Measurements from ENCODE around the gene PNPLA5.
A peak's percentile ranks its signal among the peaks of the same experiment; 100 is the strongest.

PNPLA5 gene

GRCh38 chr22:43900206-43900605, 8.4 kb upstream of the PNPLA5 start:
- no peak for DNase-seq

DNA sequence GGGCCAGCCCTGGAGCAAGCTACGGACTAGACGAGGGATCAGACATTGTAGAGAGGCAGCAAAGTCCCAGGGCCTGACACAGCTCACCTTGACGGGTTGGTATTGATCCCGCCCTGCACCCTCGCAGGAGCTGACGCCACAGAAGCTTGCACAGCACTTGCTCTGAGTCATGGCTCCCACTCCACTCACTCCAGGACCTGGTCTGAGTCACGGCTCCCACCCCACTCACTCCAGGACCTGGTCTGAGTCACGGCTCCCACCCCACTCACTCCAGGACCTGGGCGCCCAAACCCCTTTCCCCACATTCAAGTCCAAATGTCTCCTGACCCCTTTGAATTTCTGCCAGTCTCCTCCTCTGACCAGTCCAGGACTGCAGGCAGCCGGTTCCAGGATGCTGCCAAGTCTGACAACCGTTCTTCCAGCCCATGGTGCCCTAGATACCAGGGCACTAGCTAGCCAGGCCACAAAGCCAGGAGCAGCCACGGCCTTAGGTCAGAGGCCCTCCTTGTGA, 6.0 kb upstream of the PNPLA5 start:
- no peak for DNase-seq

GRCh38 chr22:43895986-43896645, 4.3 kb upstream of the PNPLA5 start:
- DNase-seq, result no peak

GRCh38 chr22:43894122-43894521, 2.3 kb upstream of the PNPLA5 start:
- no peak for DNase-seq

DNA sequence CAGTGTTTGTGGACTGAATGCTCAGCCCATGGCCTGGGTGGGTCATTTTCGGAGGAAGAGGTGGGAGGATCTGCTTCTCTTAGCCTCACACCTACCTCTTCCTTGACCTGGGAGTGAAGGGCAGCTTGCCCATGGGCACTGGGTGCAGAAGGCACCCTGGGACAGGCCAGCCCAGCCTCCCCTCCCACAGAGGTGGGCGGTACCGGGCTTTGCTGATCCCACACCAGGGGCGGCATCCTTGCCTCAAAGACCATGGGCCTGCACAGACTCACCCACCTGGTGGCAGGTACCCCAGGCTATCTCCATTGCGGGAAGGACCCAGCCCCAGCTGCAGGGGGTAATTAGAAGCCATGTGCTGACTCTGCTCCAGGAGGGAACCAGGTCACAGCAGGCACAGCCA, 1.5 kb upstream of the PNPLA5 start:
- no peak for DNase-seq

DNA sequence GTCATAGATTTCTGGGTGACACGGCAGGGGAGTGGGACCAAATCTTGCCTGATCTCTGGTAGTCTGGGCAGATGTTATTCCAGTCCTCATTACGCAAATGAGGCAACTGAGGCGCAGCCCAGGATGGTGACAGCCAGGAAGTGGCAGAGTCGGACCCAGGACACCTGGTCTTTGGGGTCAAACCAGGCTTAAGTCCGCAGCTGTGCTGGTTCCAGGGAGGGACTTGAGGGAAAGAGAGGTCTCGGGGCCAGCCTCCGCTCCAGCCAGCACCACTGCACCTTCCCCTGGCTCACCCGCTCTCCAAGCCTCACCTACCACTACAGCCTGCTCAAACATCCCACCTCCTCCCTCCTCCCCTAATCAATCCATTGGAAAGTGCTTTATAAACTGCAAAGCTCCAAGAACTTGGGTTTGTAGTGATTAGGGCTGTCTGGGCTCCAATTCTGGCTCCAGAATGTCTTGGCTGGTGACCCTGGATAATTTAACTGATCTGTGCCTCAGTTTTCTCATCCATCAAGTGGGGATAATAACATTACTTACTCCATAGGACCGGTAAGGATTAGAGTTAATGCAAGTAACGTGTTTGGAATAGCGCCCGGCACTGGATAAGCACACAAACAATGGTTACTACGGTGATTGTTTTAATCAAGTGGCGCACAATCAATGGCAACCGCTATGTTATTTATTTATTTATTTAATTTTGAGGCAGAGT, 526 bp upstream of the PNPLA5 start:
- DNase-seq, result no peak

DNA sequence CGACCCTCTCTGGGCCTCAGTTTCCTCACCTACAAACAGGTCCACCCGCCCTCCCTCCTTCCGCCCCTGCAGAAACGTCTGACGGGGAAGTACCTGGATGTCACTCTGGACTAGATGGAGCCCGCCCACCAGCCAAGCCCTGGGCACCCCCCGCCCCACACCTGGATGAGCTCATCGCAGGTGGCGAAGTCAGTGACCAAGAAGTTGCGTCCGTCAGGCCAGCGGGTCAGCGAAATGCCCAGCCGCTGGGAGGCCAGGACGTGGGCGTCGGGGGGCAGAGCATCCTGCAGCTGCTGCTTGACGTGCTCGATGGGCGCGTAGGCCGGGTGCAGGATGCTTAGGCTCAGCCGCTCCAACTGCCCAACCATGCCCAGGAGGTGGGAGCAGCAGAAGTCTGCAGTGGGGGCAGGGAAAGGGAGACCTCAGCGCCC, 897 bp downstream of the PNPLA5 start:
- no peak for DNase-seq

GRCh38 chr22:43889860-43890253, 2.0 kb downstream of the PNPLA5 start:
- DNase-seq, result peak; percentile 6

DNA sequence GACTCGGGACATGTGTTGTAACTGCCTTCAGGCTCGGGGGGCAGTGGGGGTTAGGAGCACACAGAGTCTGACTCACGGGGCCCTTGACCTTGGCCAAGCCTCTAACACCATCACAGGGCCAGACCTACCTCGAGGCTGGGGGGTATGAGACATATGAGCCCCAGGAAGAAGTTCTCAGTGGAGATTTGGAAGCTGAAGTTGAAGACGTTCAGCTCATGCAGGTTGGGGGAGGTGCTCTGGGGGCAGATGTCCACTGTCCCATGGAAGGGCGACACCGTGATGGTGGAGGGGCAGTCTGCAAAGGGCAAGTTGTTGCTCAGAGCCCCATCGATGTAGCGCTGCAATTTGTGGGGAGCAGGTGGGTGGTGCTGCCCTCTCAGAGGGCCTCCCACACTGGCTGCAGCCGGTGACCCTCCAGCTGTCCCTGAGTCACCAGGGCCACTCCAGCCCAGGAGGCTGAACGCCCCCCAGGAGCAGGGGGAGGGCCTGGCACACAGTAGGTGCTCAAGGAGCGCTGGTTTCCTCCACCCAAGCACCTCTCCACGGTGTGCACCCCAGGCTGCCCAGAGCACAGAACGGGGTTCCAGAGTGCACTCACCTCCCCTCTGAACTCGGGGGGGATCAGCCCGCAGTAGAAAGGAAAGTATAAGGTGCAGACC, 2.5 kb downstream of the PNPLA5 start:
- DNase-seq, result peak; percentile 1

DNA sequence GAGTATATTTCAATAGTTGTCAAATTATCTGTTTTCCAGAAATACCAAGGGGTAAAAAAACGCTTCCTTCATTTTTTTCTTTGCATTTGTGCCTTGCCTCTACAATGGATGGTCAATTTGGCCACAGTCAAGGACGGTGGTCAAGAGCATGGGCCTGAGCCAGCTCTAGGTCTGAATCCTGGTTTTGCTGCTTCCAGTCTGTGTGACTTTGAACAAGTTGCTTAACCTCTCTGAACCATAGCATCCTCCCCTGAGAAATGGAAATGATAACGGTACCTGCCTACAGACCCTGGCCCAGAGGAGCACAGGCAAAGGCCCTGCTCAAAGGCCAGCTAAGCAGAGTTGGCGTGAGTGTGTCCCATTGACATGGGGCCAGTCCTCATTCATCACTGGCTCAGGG, 3.1 kb downstream of the PNPLA5 start:
- DNase-seq, result no peak

DNA sequence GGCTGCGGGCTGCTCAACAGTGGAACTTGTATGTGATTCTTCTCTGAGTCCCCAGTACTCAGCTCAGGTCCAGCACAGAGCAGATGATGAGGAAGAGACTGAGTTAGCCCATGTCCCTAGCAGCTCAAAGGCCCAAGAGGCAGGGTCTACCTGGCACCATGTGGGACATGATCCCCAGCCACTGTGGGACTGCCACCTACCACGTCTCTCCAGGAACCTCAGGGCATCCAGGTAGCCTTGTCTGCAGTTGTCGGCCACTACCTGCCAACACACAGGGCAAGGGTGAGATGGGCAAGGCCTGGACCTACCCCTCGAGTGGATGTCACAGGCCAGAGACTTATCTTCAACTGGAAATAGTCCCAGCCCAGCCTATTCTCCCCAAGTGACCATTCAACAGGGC, 4.4 kb downstream of the PNPLA5 start:
- DNase-seq, result peak; percentile 11

DNA sequence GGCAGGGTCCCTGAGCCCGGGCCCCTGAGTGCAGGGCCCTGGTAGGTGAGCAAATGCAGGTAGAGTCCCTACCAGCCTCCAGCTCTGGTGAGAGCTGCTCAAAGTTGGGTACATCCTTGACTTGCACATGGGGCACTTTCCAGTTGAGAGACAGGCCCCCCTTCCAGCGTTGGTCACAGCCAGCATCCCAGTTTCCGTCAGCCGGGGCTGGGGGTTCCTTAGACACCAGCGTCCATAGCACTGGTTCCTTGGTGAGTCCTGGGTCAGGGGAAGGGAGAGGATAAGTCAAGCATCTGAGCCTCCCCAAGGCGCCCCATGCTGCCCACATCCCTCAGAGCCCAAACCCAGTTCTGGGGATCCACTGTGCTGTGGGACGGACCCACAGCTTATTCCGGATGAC, 5.6 kb downstream of the PNPLA5 start:
- no peak for DNase-seq

DNA sequence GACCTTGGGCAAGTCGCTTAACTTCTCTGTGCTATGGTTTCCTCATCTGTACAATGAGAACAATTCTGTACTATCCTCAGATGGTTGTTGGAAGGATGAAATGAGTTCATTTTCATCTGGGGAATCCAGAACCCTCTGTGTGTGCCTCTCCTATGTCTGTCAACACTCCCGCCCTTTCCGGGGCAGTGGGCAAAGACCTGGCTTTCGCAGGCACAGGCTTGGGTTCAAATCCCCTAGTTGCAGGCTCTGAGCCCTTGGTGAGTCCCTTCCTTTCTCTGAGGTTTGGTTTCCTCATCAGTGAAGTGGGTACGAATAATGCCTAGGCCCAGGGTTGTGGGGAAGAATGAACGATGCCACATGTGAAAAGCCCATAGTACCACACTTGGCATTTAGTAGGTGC, 6.0 kb downstream of the PNPLA5 start:
- DNase-seq, result no peak

- DNase-seq, result no peak
Measured at GRCh38 chr22:43885319-43885671, 6.5 kb downstream of the PNPLA5 start.

DNA sequence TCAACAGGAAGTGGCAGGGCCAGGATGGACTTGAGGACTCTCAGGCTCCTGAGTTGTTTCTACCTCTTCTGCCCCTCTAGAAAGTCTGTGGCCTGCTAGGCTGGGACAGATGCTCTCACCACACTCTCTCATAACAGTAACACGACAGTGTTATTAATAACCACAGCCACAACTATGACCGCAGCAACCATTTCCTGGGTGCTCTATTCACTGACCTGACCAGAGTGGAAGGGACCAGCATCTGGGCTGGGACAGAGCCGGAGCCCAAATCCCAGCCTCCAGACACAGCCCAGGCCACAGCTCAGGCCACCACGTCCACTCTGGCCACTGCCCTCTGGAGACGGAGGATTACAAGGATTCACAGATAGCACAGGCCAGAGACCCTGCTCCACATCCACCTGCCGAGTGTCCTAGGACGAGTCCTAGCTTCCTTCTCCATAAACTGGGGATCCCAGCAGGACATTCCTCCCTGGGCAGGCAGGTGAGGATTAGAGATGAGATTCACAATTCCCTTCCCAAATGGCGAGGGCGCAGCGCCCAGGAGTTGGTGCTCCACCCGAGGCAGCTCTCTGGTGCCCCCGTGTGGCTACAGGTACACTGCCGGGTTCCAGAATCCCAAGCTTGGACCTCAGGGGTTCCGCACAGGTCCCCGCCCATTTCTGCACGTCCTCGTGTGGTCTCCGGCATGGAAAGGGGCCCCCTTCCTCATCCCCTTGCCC, 7.1 kb downstream of the PNPLA5 start:
- DNase-seq, result no peak

DNA sequence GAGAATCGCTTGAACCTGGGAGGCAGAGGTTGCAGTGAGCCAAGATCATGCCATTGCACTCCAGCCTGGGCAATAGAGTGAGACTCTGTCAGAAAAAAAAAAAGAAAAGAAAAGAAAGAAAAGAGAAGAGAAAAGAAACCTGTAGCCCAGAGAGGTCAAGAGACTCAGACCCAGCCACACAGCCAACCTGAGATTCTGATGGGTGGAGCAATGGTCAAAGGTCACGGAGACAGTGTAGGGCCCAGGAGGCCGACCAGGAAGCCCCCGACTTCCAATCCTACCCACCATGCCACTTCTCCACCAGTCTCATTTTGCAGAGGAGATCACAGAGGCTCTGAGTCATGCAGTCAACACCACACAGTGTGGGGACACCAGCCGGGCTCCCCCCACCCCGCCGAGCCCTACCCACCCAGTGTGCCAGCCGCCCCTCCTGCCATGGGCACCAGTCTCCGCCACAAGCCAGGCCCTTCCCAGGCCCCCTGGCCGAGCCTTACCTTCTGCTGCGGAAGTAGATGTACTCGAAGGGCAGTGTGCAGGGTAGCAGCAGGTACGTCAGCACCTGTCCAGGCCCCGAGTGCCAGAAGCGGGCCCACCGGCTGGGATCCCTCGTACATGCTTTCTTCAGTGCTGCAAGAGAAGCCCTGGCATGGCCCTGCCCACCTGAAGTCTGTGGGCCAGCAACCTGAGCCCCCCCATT, 7.9 kb downstream of the PNPLA5 start:
- DNase-seq, result no peak

DNA sequence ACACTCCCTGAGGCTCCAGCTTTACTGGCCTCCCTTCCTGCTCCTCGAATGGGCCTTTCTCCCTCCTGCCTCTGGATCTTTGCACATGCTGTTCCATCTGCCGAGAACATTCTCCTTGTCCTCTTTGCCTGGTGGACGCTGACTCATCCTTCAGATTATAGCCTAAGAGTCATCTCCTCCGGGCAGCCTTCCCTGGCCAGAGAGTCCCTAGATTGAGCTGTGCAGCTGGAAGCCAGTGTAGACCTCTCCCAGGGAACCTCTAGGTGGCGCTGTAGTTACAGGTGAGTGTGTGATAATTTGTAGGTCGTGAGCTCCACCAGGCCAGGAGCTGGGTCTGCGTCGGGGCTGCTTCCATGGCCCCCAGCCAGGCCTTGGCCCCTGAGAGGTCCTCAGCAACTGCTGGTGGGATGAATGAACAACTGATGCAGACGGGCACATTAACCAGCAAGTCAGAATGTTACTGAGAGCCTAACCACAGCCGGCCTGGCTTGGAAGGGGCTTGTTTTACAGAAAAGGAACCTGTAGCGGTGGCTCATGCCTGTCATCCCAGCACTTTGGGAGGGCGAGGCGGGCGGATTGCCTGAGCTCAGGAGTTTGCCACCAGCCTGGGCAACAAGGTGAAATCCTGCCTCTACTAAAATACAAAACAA, 8.7 kb downstream of the PNPLA5 start:
- DNase-seq, result no peak

DNA sequence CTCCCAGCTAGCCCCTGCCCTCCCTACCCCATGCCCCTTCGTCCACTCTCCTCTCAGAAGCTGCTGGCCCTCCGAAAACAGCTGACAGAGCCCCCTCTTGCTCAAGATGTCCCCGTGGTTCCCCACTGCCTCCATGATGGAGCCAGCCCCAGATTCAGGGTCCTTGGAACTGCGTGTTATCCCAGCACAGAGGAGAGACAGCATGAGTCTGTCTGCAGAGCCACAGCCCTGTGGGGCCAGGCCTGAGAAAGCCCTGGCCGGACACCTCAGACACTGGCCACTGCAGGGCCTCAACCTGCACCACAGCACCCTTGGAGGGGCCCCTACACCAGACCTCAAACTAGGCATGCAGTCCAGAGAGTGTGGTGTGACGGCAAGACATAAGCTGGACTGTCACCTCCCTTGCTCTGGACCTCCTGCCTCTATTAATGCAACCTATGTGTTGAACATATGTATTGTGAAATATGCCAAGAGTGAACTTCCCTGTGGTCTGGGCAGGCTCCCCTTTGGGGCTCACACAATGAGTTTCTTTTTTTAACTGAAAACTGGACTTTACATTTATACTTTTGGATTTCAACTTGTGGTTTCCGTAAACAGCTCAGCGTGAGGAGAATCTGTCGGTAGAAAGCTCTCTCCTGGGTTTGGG, 9.6 kb downstream of the PNPLA5 start:
- no peak for DNase-seq

GRCh38 chr22:43881091-43882061, 10.4 kb downstream of the PNPLA5 start:
- DNase-seq, result peak; percentile 13

DNA sequence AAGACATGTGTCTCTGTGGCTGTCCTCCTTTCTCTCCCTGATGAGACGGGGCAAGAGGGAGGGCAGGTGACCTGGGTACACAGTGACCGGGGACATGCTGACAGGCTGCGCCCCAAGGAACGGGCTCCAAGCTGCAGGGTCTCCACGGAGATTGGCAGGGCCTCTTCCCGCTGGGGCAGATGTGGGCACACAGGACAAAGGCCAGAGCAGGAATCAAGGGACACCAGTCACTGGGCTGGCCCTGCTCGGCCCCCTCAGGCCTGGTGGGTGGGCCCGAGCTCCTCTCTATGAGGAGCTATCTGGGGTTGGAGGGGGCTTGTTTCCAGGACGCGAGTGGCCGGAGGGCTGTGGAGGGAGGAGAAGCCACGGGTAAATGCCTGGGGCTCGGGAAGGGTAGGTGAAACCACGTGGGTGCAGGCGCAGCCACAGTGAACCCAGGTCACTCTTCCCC, 11.2 kb downstream of the PNPLA5 start:
- no peak for DNase-seq
